HepG2 (cell line): ENCODE data around the gene SAMM50. TPM values are rescaled to one million over a fixed set of nuclear protein-coding genes. Genes with fewer than 3 reads are reported as not detected.
A peak's percentile ranks its signal among the peaks of the same experiment; 100 is the strongest.

Source experiments
- ARNTL ChIP-seq: sonication (generic); formaldehyde crosslinking; IDR thresholded peaks from 2 replicates; pipeline ENCODE4 v1.4.0; 2020; ENCODE audit warnings: mild to moderate bottlenecking, missing genetic modification reagents
- HOXA3 ChIP-seq: sonication (generic); formaldehyde crosslinking; IDR thresholded peaks from 2 replicates; pipeline ENCODE4 v1.5.0; 2020; ENCODE audit warnings: missing genetic modification reagents
- IKZF1 ChIP-seq: fragments of 450-650 bp; IDR thresholded peaks from 2 replicates; pipeline ENCODE4 v1.7.1; 2016
- MIXL1 ChIP-seq: IDR thresholded peaks from 2 replicates; pipeline ENCODE4 v1.6.1; 2016
- PHF8 ChIP-seq: sonication (generic); formaldehyde crosslinking; IDR thresholded peaks from 2 replicates; pipeline ENCODE4 v1.5.0; 2020; ENCODE audit warnings: missing genetic modification reagents
- RNF219 ChIP-seq: sonication (generic); formaldehyde crosslinking; IDR thresholded peaks from 2 replicates; pipeline ENCODE4 v1.5.0; 2020; ENCODE audit warnings: mild to moderate bottlenecking, missing genetic modification reagents
- SKI ChIP-seq: fragments of 450-650 bp; IDR thresholded peaks from one replicate; pipeline ENCODE4 v1.6.1; 2018; ENCODE audit warnings: mild to moderate bottlenecking; ENCODE audit not compliant: partially characterized antibody
- SOX13 ChIP-seq, 3 experiments: fragments of 450-650 bp in 1 of 3; sonication (generic) in 1 of 3; formaldehyde crosslinking in 1 of 3; IDR thresholded peaks in 2 of 3; conservative IDR thresholded peaks in 1 of 3; 2 replicates each; pipeline versions ENCODE4 v1.5.0 to v1.6.1; 2016 to 2020; ENCODE audit warnings: antibody characterized with exemption in 1 of 3, mild to moderate bottlenecking in 1 of 3, missing compliant biosample characterization in 1 of 3, missing genetic modification reagents in 1 of 3, moderate library complexity in 1 of 3
- SP1 ChIP-seq, 2 experiments: fragments of 450-650 bp in 1 of 2; sonication (generic) in 1 of 2; formaldehyde crosslinking in 1 of 2; IDR thresholded peaks; 2 replicates each; pipeline versions ENCODE4 v1.4.0 to v1.6.1; 2016 to 2020; ENCODE audit warnings: missing genetic modification reagents in 1 of 2
- YEATS4 ChIP-seq: sonication (generic); formaldehyde crosslinking; IDR thresholded peaks from 2 replicates; pipeline ENCODE4 v1.4.0; 2020; ENCODE audit warnings: missing genetic modification reagents, borderline replicate concordance
- ZFP37 ChIP-seq: sonication (generic); formaldehyde crosslinking; IDR thresholded peaks from 2 replicates; pipeline ENCODE4 v1.4.0; 2020; ENCODE audit warnings: missing genetic modification reagents, borderline replicate concordance
- ZNF564 ChIP-seq: sonication (generic); formaldehyde crosslinking; IDR thresholded peaks from 2 replicates; pipeline ENCODE4 v1.8.1; 2023; ENCODE audit warnings: mild to moderate bottlenecking, missing genetic modification reagents
- ZNF574 ChIP-seq: sonication (generic); formaldehyde crosslinking; IDR thresholded peaks from 2 replicates; pipeline ENCODE4 v1.4.0; 2020; ENCODE audit warnings: missing genetic modification reagents
- polyA plus RNA-seq, 8 experiments: library from polyadenylated mRNA; depleted of rRNA in 3 of 8; stranded (reverse) in 7 of 8; unstranded in 1 of 8; fragments of >200 nt; fragmentation: Illumina TruSeq in 4 of 8; extraction: Trizol in 4 of 8; gene quantifications; 2 replicates each; pipeline versions ENCODE4 v1.2.1 to v1.2.3, GENCODE V29; 2011 to 2016; ENCODE audit warnings: low read depth in 4 of 8, missing spikeins in 1 of 8, mixed read lengths in 1 of 8; ENCODE audit not compliant: insufficient read depth in 1 of 8
- total RNA-seq, 5 experiments: library from RNA; depleted of rRNA; stranded (reverse); fragments of >200 nt; fragmentation: Illumina TruSeq; extraction: Trizol; gene quantifications; 2 replicates each; pipeline ENCODE4 v1.2.3, GENCODE V29; 2016; ENCODE audit warnings: low read depth in 1 of 5
- TF ChIP-seq, protein P1 (sequence below): sonication (generic); formaldehyde crosslinking; IDR thresholded peaks from 2 replicates; pipeline ENCODE4 v1.9.0; 2022; ENCODE audit warnings: missing genetic modification reagents, mild to moderate bottlenecking, borderline replicate concordance
- TF ChIP-seq, protein P2 (sequence below), 2 experiments: sonication (generic) in 1 of 2; formaldehyde crosslinking in 1 of 2; IDR thresholded peaks; 2 replicates each; pipeline versions ENCODE4 v1.5.1 to v1.6.1; 2011 to 2020; ENCODE audit warnings: borderline replicate concordance in 1 of 2, low read depth in 1 of 2, low read length in 1 of 2, mild to moderate bottlenecking in 1 of 2, missing genetic modification reagents in 1 of 2, moderate library complexity in 1 of 2

SAMM50 gene
- total and polyA plus RNA-seq, 2 of the 13 experiments (the other 11 are each of a cell fraction or from before 2014, with no cell fraction given), result 34.7 to 63.4 TPM

DNA sequence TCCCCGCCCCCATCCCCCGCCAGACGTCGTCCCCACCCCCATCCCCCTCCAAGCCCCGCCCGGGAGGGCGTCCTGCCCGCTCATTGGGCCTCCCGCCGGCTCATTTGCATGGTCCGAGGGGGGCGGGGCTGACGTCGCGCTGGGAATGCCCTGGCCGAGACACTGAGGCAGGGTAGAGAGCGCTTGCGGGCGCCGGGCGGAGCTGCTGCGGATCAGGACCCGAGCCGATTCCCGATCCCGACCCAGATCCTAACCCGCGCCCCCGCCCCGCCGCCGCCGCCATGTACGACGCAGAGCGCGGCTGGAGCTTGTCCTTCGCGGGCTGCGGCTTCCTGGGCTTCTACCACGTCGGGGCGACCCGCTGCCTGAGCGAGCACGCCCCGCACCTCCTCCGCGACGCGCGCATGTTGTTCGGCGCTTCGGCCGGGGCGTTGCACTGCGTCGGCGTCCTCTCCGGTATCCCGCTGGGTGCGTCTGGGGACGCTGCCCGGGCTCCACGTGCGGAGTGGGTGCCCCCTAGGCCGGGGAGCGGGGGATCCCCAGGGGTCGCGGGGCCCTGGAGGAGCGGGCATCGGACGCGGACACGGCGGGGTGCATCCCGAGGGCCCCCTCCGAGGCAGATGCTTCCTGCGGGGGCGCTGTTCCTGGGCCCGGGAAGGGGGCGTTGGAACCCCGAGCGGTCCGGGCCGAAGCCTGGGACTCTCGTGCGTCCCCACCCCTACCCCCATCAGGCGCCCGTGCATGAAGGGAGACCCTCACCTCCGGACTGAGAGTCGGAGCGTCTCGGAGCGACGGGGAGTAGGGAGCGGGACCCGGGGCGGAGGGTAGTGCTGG lies 31.4 kb upstream of the SAMM50 start, which contains the start of gene PNPLA3 (continued):
- TF ChIP-seq, protein P1, sequence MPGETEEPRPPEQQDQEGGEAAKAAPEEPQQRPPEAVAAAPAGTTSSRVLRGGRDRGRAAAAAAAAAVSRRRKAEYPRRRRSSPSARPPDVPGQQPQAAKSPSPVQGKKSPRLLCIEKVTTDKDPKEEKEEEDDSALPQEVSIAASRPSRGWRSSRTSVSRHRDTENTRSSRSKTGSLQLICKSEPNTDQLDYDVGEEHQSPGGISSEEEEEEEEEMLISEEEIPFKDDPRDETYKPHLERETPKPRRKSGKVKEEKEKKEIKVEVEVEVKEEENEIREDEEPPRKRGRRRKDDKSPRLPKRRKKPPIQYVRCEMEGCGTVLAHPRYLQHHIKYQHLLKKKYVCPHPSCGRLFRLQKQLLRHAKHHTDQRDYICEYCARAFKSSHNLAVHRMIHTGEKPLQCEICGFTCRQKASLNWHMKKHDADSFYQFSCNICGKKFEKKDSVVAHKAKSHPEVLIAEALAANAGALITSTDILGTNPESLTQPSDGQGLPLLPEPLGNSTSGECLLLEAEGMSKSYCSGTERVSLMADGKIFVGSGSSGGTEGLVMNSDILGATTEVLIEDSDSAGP (CRISPR knock-in tag), result peak; percentile 87
- TF ChIP-seq ZNF564, result peak; percentile 50; the same call in 1 of the 2 replicates
- 0 out of 2 replicates have a peak, but pooled peaks have one; percentile 5 for TF ChIP-seq MIXL1 (CRISPR knock-in tag)
- TF ChIP-seq IKZF1, result no peak
- peak; percentile 59 for TF ChIP-seq HOXA3 (CRISPR knock-in tag)
- TF ChIP-seq RNF219, result no peak
- TF ChIP-seq SOX13 (IDR thresholded peaks at IDR 0.05), result no peak
- no peak; a peak in 2 of 4 replicates for TF ChIP-seq SOX13 (CRISPR knock-in tag; conservative IDR thresholded peaks at IDR 0.05 in 1 of 2, IDR thresholded peaks at IDR 0.05 in 1 of 2)
- peak; percentile 81 for TF ChIP-seq PHF8 (CRISPR knock-in tag)
- no peak for TF ChIP-seq ZFP37 (CRISPR knock-in tag)
- TF ChIP-seq SKI, result peak; percentile 40
- TF ChIP-seq ARNTL (CRISPR knock-in tag), result peak; percentile 58; the same call in 1 of the 2 replicates
- no peak for TF ChIP-seq SP1 (IDR thresholded peaks at IDR 0.05)
- TF ChIP-seq SP1 (CRISPR knock-in tag; IDR thresholded peaks at IDR 0.05), result peak; percentile 77
- peak; percentile 73 for TF ChIP-seq YEATS4 (CRISPR knock-in tag)
- TF ChIP-seq ZNF574 (CRISPR knock-in tag), result peak; percentile 59; the same call in 1 of the 2 replicates
- TF ChIP-seq, protein P2, sequence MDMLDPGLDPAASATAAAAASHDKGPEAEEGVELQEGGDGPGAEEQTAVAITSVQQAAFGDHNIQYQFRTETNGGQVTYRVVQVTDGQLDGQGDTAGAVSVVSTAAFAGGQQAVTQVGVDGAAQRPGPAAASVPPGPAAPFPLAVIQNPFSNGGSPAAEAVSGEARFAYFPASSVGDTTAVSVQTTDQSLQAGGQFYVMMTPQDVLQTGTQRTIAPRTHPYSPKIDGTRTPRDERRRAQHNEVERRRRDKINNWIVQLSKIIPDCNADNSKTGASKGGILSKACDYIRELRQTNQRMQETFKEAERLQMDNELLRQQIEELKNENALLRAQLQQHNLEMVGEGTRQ (IDR thresholded peaks at IDR 0.05; ENCODE audit: low read depth, low read length), result no peak
- TF ChIP-seq, protein P2 (CRISPR knock-in tag; IDR thresholded peaks at IDR 0.05; ENCODE audit: borderline replicate concordance), result no peak
